ENCODE measurements around the gene GSE1. TPM values are rescaled to one million over a fixed set of nuclear protein-coding genes. Genes with fewer than 3 reads are reported as not detected.

The GSE1 gene
- total RNA-seq, 1 donor from 2014 or later: 120 TPM

- intact Hi-C loops (cut with DNase I): no loop called here
- Histone ChIP-seq H3K27ac (no peak overlapping the region), H3K4me1 (peaks cover under 1 to 9% of the 10 kb centered on the region in 2 donors), H3K36me3 (no peaks in the 10 kb centered on the region), H3K9me3 (no peaks in the 10 kb centered on the region), H3K4me3 (no peak overlapping the region), H3K27me3 (no peaks in the 10 kb centered on the region)
- TF ChIP-seq CTCF (IDR thresholded peaks at IDR 0.05): no peak
- no peak for DNase-seq (ENCODE audit: low spot score in 2 of 2)
Measured at GRCh38 chr16:85601272-85601639, 11.9 kb upstream of the GSE1 start.

GRCh38 chr16:85601730-85602401 is 11.3 kb upstream of the GSE1 start:
- no peak for DNase-seq (ENCODE audit: low spot score in 2 of 2)
- H3K4me1 ChIP-seq: peaks cover 4 to 14% of the 10 kb centered on the region in 2 donors
- intact Hi-C loops (cut with DNase I): no loop called here
- no peak for TF ChIP-seq CTCF (IDR thresholded peaks at IDR 0.05)
- no peak overlapping the region for H3K4me3 ChIP-seq
- no peak overlapping the region for H3K27ac ChIP-seq
- H3K9me3 ChIP-seq: no peaks in the 10 kb centered on the region
- H3K36me3 ChIP-seq: no peaks in the 10 kb centered on the region
- H3K27me3 ChIP-seq: no peaks in the 10 kb centered on the region

- Histone ChIP-seq H3K27me3 (no peaks in the 10 kb centered on the region), H3K36me3 (no peaks in the 10 kb centered on the region), H3K4me3 (no peak overlapping the region), H3K4me1 (peaks cover 4 to 20% of the 10 kb centered on the region in 2 donors), H3K27ac (no peak overlapping the region), H3K9me3 (no peaks in the 10 kb centered on the region)
- no peak for TF ChIP-seq CTCF (IDR thresholded peaks at IDR 0.05)
- intact Hi-C loops (cut with DNase I): no loop called here
- no peak for DNase-seq (ENCODE audit: low spot score in 2 of 2)
Measured at GRCh38 chr16:85602402-85603202, 10.5 kb upstream of the GSE1 start.

DNA sequence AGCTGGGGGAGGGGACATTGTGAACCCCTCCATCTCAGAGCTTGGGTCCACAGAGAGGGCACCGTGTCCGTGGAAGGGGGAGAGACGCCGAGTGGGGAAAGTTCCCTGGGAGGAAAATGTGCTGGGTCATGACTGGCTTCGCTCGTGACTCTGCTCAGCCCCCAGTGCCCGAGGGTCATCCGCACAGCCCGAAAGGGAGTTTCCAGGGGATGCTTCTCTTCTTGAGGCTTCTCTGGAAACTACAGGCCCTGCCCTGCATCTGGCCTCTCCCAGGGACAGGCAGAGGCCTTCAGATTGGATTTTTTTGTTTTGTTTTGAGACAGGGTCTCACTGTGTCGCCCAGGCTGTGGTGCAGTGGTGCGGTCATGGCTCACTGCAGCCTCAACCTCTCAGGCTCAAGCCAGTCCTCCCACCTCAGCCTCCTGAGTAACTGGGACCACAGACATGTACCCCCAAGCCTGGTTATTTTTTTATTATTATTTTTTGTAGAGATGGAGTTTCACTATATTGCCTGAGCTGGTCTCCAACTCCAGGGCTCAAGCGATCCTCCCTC is 9.8 kb upstream of the GSE1 start:
- Histone ChIP-seq H3K27ac (no peak overlapping the region), H3K27me3 (no peaks in the 10 kb centered on the region), H3K9me3 (no peaks in the 10 kb centered on the region), H3K4me1 (peaks cover 4 to 20% of the 10 kb centered on the region in 2 donors), H3K36me3 (no peaks in the 10 kb centered on the region), H3K4me3 (no peak overlapping the region)
- intact Hi-C loops (cut with DNase I): no loop called here
- no peak for TF ChIP-seq CTCF (IDR thresholded peaks at IDR 0.05)
- no peak for DNase-seq (ENCODE audit: low spot score in 2 of 2)

GRCh38 chr16:85604145-85604705 is 8.9 kb upstream of the GSE1 start:
- peaks cover 4 to 20% of the 10 kb centered on the region in 2 donors for H3K4me1 ChIP-seq
- no peak for DNase-seq (ENCODE audit: low spot score in 2 of 2)
- no peaks in the 10 kb centered on the region for H3K9me3 ChIP-seq
- no peak for TF ChIP-seq CTCF (IDR thresholded peaks at IDR 0.05)
- H3K36me3 ChIP-seq: no peaks in the 10 kb centered on the region
- H3K27me3 ChIP-seq: no peaks in the 10 kb centered on the region
- intact Hi-C loops (cut with DNase I): no loop called here
- H3K27ac ChIP-seq: no peak overlapping the region
- H3K4me3 ChIP-seq: no peak overlapping the region

Measured in ascending aorta (tissue), 2 donors.